D721Med (cell line): Measurements from ENCODE around the gene FARS2.

Source experiments
- DNase-seq: peaks from one replicate; pipeline ENCODE4 v3.0.0; 2011; ENCODE audit warnings: low spot score; ENCODE audit not compliant: insufficient read length
- FAIRE-seq: peaks from 2 replicates; lab custom pipeline; 2011; peaks lifted over from hg19 to GRCh38; lab: Jason Lieb, UNC
- CTCF ChIP-seq: IDR thresholded peaks from 2 replicates; pipeline ENCODE4 v1.5.1; 2012; ENCODE audit warnings: mild to moderate bottlenecking, control low read depth; ENCODE audit not compliant: insufficient read depth; ENCODE audit errors: missing control alignments

FARS2 gene

DNA sequence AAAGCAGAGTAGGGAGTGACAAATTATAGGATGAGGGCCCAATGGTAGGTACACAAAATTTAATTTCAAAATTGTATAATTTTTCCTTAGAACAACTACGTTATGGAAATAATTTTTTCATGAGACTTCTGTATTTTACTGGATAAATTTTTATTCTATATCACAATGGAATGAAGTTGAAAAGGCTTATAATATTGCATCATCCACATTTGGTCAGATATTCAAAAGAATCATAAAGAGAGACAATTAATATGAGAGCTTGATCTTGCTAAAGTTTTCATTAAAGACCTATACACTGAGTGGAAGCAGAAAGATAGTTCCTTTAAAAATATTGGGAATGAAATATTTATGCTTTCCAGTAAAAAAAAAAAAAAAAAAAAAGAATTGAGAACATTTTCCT is 242.8 kb downstream of the FARS2 start:
- DNase-seq (no peak), FAIRE-seq (no peak)
- no peak for TF ChIP-seq CTCF

GRCh38 chr6:5506149-5506548 is 244.8 kb downstream of the FARS2 start:
- DNase-seq, result no peak
- no peak for FAIRE-seq
- no peak for TF ChIP-seq CTCF

DNA sequence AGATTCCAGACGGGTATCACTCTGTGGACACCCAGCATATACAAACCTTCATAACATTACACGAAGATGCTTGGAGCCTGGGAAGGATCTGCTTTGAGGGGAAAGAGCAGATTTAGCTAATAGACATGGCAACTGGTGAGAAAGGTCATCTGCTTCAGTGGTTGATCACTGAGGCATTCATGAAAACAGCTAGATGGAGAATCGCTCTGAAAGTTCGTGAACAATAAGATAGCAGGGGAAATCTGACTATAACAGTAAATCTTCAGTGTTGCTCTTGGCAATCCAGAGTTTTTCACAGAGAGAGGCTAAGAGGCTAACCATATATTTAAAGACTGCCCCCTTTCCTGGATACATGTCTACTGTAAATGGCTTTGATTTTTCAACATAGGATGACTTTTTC is 245.3 kb downstream of the FARS2 start:
- no peak for TF ChIP-seq CTCF
- DNase-seq, result no peak
- FAIRE-seq, result no peak

- no peak for TF ChIP-seq CTCF
- DNase-seq (no peak), FAIRE-seq (no peak)
These were observed 245.9 kb downstream of the FARS2 start for GRCh38 chr6:5507131-5507681.

DNA sequence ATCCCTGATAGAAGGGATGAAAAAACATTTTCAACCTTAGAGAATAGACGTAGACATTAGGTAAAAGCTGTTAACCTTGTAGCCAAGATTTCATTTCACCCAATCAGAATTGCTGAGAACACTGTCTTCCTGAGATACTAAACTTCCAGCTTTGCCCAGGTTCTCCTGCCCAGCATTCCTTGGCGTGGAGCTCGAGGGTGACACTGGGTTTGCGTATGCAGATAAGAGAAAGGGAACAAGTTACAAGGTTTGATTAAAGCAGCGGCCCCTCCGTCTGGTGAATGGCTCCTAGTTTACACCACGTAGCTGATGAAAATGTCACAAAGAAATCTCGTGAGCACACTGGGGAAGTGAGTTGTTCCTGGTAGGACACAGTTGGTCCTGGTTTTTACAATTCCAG is 247.8 kb downstream of the FARS2 start:
- FAIRE-seq, result no peak
- TF ChIP-seq CTCF, result no peak
- DNase-seq, result no peak

GRCh38 chr6:5510331-5511133 is 249.2 kb downstream of the FARS2 start:
- TF ChIP-seq CTCF, result no peak
- FAIRE-seq (no peak), DNase-seq (no peak)

DNA sequence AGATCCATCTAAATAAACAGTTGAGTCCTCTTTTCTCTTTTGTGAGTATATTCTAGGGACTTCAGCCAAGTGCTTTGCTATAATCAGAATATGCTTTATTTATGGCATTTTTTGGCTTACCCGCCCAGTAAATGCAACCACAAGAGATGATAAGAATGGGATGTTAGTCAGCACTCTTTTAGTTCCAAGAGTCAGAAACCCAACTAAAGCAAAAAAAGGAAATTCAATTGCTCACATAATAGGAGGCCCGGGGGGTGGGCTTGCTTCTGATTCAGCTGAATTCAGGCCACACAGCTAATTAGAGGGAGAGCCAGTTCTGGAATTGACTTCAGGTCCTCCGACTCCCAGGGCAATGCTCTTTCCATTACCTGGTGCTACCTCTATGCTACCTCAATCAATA is 250.6 kb downstream of the FARS2 start:
- no peak for FAIRE-seq
- no peak for TF ChIP-seq CTCF

More for the DNA sequence above, 250.6 kb downstream of the FARS2 start:
- DNase-seq, result no peak
